A673 (cell line): ENCODE measurements around the gene CWF19L1. TPM values are rescaled to one million over a fixed set of nuclear protein-coding genes. Genes with fewer than 3 reads are reported as not detected.
A peak's percentile ranks its signal among the peaks of the same experiment; 100 is the strongest.

Source experiments
- BruUV-seq: library from RNA; stranded (reverse); fragments of 400-500 nt; replicated peaks from 2 replicates; lab custom pipeline; 2021; lab: Mats Ljungman, UMichigan
- CTCF ChIA-PET: fragments of 300-600 bp; sonication (Branson Sonifier 250); formaldehyde crosslinking; loops from one replicate; lab custom pipeline; 2022; ENCODE audit warnings: antibody characterized with exemption; lab: Charles Lee
- POLR2A ChIA-PET: fragments of 300-600 bp; sonication (Branson Sonifier 250); formaldehyde crosslinking; loops from one replicate; lab custom pipeline; 2022; ENCODE audit warnings: antibody characterized with exemption; ENCODE audit not compliant: low non-redundant PET; lab: Charles Lee
- DNase-seq: peaks from one replicate; pipeline ENCODE4 v3.0.0-alpha.2; 2015; ENCODE audit warnings: low spot score
- H3K27ac ChIP-seq: fragments of 200-600 bp; sonication (generic); 2 replicates; pipeline ENCODE4 v1.5.1; 2016; ENCODE audit warnings: mixed run types, low read depth, mild to moderate bottlenecking, mixed read lengths, antibody characterized with exemption, low read length; ENCODE audit not compliant: poor library complexity, severe bottlenecking
- H3K27me3 ChIP-seq: fragments of 200-600 bp; sonication (generic); replicated peaks from 2 replicates; pipeline ENCODE4 v1.6.1; 2017; ENCODE audit warnings: mixed run types, low read depth, mild to moderate bottlenecking, mixed read lengths, antibody characterized with exemption, low read length; ENCODE audit not compliant: insufficient read depth, poor library complexity
- H3K36me3 ChIP-seq: fragments of 200-600 bp; sonication (generic); 2 replicates; pipeline ENCODE4 v1.6.1; 2016; ENCODE audit warnings: mixed run types, mild to moderate bottlenecking, mixed read lengths, antibody characterized with exemption, low read length; ENCODE audit not compliant: insufficient read depth, poor library complexity, severe bottlenecking
- H3K4me1 ChIP-seq: fragments of 200-600 bp; sonication (generic); 2 replicates; pipeline ENCODE4 v1.6.1; 2017; ENCODE audit warnings: mixed run types, mild to moderate bottlenecking, mixed read lengths, antibody characterized with exemption, low read length; ENCODE audit not compliant: insufficient read depth, poor library complexity, severe bottlenecking
- H3K4me3 ChIP-seq: fragments of 200-600 bp; sonication (generic); 2 replicates; pipeline ENCODE4 v1.5.1; 2016; ENCODE audit warnings: low read depth, mixed run types, mild to moderate bottlenecking, mixed read lengths, low read length; ENCODE audit not compliant: poor library complexity, severe bottlenecking
- H3K9me3 ChIP-seq: fragments of 200-600 bp; sonication (generic); 2 replicates; pipeline ENCODE4 v1.6.1; 2016; ENCODE audit warnings: mixed run types, low read depth, mild to moderate bottlenecking, mixed read lengths, antibody characterized with exemption, low read length; ENCODE audit not compliant: poor library complexity, severe bottlenecking
- CTCF ChIP-seq: fragments of 300-800, 200-600 bp; sonication (generic); conservative IDR thresholded peaks from 2 replicates; pipeline ENCODE4 v1.5.1; 2017; ENCODE audit warnings: low read depth, mild to moderate bottlenecking, antibody characterized with exemption, low read length, moderate library complexity, mixed read lengths
- EZH2 ChIP-seq: fragments of 200-600 bp; sonication (generic); IDR thresholded peaks from 2 replicates; pipeline ENCODE4 v1.6.1; 2017; ENCODE audit warnings: borderline replicate concordance, low read depth, mild to moderate bottlenecking, mixed read lengths, antibody characterized with exemption, low read length; ENCODE audit not compliant: poor library complexity, severe bottlenecking
- intact Hi-C: fragments of 100-400 bp; cut with micrococcal nuclease; formaldehyde crosslinking; loops from one replicate; pipeline ENCODE4 v1.10.0; 2022; ENCODE audit not compliant: unreplicated experiment
- total RNA-seq: library from RNA; stranded (reverse); gene quantifications from 2 replicates; pipeline ENCODE4 v1.2.3, GENCODE V29; 2021

CWF19L1 gene
- total RNA-seq, 1 experiment from 2014 or later: 39.8 TPM

GRCh38 chr10:100186253-100187212 is 80.9 kb downstream of the CWF19L1 start:
- peak overlapping the region; percentile 93 for H3K27ac ChIP-seq
- H3K27me3 ChIP-seq: no peaks in the 10 kb centered on the region
- intact Hi-C loops: loop anchor here (5.0 kb wide), 1 partner anchor 339 kb away; no protein-coding TSS in a partner anchor
- H3K4me3 ChIP-seq: peak overlapping the region; percentile 66
- peaks cover 27% of the 10 kb centered on the region for H3K36me3 ChIP-seq
- no peaks in the 10 kb centered on the region for H3K9me3 ChIP-seq
- peaks cover 38% of the 10 kb centered on the region for H3K4me1 ChIP-seq
- no peak for TF ChIP-seq EZH2
- no peak for TF ChIP-seq CTCF
- ChIA-PET CTCF (no interaction called here), POLR2A (no interaction called here)
- TSS peak; percentile 86 for BruUV-seq
- DNase-seq: peak; percentile 76

GRCh38 chr10:100185364-100186252 is 81.8 kb downstream of the CWF19L1 start, which contains the start of gene ERLIN1:
Gene ERLIN1, minus strand, starts transcription at chr10:100186029. Its CDS starts 403 bp downstream, at chr10:100185626.
- no peaks in the 10 kb centered on the region for H3K9me3 ChIP-seq
- 0 out of 2 replicates have a peak, but pooled peaks have one; percentile 19 for TF ChIP-seq CTCF
- no peak for TF ChIP-seq EZH2
- intact Hi-C loops: loop anchor here (5.0 kb wide), 1 partner anchor 338 kb away; no protein-coding TSS in a partner anchor
- H3K27ac ChIP-seq: peak within 1 kb of the TSS; percentile 93
- H3K27me3 ChIP-seq: no peaks in the 10 kb centered on the region
- peak within 1 kb of the TSS; percentile 66 for H3K4me3 ChIP-seq
- ChIA-PET CTCF (no interaction called here), POLR2A (no interaction called here)
- peaks cover 18% of the 10 kb centered on the region for H3K36me3 ChIP-seq
- peaks cover 44% of the 10 kb centered on the region for H3K4me1 ChIP-seq
- BruUV-seq: no TSS peak
- DNase-seq: peak; percentile 98

- H3K27ac ChIP-seq: peak overlapping the region; percentile 93
- peak; percentile 50 for DNase-seq
- no peaks in the 10 kb centered on the region for H3K9me3 ChIP-seq
- no peaks in the 10 kb centered on the region for H3K27me3 ChIP-seq
- intact Hi-C loops: loop anchor here (5.0 kb wide), 1 partner anchor 338 kb away; no protein-coding TSS in a partner anchor
- H3K4me1 ChIP-seq: peaks cover 48% of the 10 kb centered on the region
- peaks cover 15% of the 10 kb centered on the region for H3K36me3 ChIP-seq
- no TSS peak for BruUV-seq
- POLR2A ChIA-PET: no interaction called here
- peak overlapping the region; percentile 66 for H3K4me3 ChIP-seq
- CTCF ChIA-PET: no interaction called here
- TF ChIP-seq CTCF (no peak), EZH2 (no peak)
Measured at GRCh38 chr10:100184840-100185239, 82.6 kb downstream of the CWF19L1 start.
